GM18909 (cell line): Measurements from ENCODE around the gene STEAP1B.
"Not testable (repeated sequence)": the region's sequence is repeated elsewhere in the genome, so short reads cannot be mapped to it uniquely, and the experiment has no call there.

Experiments
- ATAC-seq: cut with Tn5 transposase; IDR thresholded peaks from one replicate; pipeline ENCODE4 v1.9.1; 2021; ENCODE audit warnings: mild to moderate bottlenecking; ENCODE audit not compliant: unreplicated experiment, poor library complexity

Gene STEAP1B

DNA sequence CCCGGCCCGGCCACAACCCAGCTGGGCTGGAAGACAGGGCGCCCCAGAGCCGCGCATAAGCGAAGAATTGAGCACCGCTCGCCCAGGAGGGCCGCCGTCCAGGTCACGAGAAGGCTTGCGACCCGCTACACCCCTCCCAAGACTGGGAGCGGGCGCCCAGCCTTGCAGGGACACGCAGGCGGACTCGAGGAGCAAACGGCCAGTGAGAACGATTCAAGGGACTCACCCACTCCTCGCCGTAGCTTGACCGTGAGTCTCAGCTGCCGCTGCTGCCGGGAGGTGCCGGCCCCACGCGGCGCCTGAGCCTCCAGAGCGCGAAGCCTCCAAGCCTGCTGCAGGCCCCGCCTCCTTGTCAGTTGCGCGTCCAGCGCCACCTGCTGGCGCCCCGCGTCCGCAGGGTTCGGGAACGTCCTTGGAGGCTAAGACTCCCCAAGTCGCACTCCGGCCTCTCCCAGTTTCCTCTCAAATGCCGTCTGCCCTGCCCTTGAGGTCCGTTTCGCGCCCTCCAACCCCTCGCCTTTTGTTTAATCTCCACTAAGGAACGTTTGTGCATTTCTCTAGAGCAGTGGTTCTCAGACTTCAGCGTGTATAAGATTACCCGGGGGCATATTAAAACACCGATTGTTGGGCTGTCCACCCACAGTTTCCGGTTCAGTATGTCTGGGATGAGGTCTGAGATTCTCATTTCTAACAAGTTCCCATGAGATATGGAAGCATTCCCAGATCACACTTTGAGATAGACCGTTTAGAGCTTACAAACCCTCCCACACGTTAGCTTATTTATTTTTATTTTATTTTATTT is at the start of gene STEAP1B:
Gene STEAP1B, minus strand, starts transcription at position 301 of the 802 bp plus-strand sequence. CDS start 5,333 bp downstream, outside the sequence.
- peak; percentile 93 for ATAC-seq

DNA sequence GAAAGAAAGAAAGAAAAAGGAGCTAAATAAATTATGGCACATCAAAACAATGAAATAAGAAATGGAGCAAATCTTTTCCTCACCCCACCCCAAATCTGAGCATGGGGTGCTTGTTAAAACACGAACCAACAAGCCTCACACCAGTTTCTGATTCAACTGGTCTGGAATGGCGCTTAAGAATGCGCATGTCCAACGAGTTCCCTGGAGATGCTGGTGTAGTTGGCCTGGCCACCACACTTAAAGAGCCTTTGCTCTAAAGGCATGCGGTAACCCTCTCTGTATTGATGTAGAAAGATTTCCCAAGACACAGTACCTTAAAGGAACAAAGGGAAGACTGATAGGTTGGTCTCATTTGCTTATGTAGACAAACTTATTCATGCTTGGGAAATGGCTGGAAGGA is 49.1 kb upstream of the STEAP1B start:
- no peak for ATAC-seq

DNA sequence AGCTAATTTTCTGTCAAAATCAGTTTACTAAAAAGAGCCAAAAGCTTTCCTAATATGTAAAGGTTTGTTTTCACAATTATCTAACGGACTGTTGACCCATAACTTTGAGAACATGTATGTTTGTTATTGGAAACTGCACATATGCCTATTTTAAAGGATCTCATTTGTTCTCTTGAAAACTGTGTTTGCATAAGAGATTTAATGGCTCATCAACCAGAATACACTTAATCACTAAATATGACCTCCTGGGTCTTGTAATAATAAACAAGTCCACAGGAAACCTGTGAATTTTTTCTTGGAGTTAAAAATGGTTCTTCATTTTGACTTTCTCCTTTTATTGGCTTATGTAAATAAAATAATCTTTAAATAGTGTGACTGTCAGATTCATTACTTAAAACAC is 48.3 kb upstream of the STEAP1B start:
- no peak for ATAC-seq

DNA sequence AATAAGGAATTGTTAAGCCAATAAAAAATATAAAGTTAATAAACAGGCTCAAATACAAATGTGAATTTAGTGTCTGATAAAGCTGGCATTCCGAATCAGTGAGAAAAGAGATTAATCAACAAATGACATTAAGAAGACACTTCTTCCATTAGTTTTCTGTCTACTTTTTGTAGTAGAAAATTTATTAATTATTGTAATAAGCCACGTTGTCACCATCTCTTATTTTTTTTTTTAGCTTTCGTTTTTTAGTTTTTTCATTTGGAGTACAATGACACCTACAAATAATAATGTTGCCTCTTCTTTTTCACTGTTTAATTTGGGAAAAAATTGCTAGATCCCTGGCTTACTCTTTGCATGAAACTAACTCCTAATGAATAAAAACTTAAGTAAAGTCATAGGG is 46.8 kb upstream of the STEAP1B start:
- ATAC-seq, result no peak

DNA sequence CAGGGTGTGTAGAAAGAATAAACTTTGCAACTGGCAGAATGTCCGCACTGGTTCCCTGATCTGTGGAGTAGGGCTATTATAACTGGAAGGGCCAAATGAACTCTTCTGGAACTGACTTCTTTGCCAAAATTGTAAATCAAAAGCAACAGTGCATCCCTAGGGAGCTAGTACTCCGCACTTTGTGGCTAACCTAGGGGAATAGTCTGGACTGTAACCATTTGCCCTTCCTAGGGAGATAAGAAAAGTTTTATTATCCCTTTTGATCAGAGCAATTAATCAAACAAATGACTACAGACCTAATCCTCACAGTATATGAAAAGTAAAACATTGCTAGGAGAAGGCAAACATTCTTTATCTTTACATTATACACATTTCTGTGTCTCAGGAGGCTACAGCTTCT is 45.5 kb upstream of the STEAP1B start:
- no peak for ATAC-seq

DNA sequence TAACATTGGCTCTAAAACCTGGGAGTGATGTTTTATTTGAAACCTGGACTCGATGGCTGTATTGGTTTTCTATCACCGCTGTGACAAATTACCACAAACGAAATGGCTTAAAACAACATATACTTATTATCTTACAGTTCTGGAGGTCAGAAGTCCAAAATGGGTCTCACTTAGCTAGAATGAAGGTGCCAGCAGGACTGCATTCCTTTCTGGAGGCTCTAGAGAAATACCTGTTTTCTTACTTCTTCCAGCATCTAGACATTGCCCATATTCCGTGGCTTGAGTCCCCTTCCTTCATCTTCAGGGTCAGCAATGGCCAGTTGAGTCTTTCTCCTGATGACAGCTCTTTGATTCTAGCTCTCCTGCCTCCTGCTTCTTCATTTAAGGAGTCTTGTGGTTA is 44.3 kb upstream of the STEAP1B start:
- ATAC-seq, result no peak

DNA sequence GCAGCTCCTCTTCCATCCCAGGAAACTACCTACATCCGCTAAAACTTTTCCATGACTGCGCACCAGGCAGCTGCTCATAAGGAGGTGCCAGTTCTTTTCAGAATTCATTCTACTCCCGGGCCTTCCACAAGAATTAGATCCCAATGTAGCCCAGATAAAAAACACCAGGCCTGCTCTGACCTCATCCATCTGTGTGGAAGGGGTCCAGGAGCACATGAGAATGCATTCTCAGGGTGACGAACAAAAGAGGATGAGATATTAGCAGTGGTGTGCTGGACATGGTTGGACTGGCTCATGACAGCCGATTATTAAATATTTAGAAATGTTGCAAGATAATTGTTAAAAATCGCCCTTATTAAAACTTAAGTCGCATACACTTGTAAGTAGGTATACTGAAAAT is 43.2 kb upstream of the STEAP1B start:
- ATAC-seq, result no peak

DNA sequence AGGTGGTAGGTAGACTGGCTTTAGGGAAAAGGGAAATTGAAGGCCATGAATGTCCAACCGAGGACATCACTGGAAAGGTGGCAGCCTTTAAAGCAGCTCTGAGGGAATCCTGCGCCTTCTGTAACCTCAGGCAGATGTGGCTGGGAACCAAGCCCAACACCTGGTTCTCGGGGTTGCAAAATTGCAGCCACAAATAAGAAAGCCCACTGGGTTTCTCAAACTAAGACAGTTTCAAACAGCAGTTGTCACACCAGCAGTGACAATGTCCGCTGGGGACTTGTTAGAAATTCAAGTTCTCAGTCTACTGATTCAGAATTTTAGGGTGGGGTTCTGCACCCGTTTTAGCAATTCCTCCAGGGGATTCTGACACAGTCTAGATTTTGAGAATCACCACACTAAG is 42.7 kb upstream of the STEAP1B start:
- ATAC-seq, result no peak

DNA sequence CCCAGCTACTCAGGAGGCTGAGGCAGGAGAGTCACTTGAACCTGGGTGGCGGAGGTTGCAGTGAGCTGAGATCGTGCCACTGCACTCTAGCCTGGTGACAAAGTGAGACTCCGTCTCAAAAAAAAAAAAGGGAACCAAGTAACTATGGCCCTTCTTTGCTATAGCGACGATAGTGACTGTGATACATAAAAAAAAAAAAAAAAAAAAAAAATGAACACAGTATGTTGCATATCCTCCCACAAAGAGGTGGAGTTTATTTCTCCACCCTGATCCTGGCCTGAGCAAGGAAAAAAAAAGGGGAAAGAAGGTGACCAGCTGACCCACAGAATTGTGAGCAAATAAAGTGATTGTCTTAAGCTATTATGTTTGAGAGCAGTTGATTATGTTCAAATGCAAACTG is 42.3 kb upstream of the STEAP1B start:
- ATAC-seq, result no peak

DNA sequence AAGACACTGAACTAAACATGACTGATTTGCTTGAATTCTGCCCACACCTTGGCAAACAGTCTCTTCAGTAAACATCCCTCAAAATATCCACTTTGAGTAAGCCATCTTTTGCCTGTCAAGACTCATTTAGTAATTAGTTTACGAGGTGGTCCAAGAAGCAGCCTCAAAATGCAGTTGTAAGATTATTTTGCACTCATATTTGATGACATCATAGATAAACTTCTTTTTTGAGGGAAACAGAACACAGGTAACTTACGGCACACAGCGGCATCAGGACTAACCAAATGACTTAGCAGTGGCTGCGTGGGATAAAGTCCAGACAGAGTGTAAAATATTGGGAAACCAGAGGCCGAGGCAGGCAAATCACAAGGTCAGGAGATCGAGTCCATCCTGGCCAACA is 41.8 kb upstream of the STEAP1B start:
- ATAC-seq, result no peak

DNA sequence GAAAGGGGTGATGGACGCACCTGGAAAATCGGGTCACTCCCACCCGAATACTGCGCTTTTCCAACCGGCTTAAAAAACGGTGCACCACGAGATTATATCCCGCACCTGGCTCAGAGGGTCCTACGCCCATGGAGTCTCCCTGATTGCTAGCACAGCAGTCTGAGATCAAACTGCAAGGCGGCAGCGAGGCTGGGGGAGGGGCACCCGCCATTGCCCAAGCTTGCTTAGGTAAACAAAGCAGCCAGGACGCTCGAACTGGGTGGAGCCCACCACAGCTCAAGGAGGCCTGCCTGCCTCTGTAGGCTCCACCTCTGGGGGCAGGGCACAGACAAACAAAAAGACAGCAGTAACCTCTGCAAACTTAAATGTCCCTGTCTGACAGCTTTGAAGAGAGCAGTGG is 28.5 kb upstream of the STEAP1B start:
- ATAC-seq, result not testable (repeated sequence)

DNA sequence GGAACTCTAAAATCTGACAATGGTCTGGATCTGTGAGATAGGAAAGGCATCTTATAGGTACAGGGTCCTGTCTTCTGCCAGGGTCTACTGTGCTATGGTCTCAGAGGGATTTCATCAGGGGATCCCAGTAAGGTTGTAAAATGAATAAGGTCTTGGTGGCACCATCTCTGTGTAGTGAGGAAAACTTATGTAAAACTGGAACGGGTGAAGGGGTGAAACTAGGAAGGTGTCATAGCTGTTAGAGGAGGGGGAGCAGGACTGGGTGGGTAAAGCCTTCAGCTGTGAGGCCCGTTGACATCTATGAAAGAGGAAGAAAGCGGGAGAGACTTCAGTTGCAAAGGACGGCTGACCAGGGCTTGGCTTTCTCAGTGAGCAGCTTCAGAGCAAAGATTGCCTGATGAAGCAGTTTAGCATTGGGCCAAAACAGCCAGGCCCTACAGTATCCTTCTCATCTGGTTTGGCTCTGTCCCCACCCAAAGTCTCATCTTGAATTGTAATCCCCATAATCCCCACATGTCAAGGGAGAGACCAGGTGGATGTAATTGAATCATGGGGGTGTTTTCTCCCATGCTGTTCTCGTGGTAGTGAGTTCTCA is 24.5 kb upstream of the STEAP1B start:
- not testable (repeated sequence) for ATAC-seq

DNA sequence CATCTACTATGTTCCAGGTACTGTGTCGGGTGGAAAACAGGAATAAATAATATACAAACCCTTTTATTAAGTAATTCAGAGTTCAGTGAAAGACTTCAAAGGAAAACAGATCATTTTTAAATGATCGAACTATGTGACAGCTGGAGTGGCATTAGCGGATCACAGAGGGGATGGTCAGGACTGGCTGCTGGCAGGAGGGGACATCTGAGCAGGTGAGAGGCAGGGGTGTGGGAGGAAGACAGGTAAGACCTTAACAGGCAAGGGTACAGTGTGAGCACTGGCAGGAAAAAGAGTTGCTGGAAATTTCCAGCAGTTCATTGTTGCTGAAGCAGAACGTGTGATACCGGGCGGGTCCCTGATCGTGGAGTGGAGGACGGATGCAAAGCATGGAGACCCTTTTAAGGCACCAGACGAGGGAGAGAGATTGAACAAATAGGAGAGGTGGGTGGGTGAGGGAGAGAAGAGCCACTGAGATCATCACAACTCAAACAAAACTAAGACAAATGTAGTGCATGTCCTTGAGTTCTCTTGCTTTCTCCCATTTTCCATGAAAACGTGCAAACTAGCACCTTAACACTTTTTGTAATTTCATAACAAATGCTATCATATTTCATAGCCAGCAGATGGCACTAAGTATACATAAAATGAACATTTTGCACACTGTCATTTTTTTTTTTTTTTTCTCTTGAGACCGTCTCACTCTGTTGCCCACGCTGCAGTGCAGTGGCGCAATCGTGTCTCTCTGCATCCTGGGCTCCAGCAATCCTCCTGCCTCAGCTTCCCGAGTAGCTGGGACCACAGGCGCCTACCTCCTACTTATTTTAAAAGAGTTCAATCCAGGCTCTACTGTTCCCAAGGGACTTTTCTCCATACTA is 23.7 kb upstream of the STEAP1B start:
- ATAC-seq, result not testable (repeated sequence)

DNA sequence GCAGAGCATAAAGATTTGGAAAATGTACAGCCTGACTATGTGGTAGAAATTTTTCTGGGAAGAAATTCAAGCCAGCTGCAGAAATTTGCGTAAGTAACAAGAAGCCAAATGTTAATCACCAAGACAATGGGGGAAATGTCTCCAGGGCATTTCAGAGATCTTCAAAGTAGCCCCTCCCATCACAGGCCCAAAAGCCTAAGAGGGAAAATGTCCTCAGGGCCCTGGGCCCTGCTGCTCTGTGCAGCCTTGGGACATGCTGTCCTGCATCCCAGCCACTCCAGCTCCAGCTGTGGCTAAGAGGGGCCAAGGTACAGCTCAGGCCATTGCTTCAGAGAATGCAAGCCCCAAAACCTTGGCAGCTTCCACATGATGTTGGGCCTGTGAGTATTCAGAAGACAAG is 19.6 kb upstream of the STEAP1B start:
- ATAC-seq, result not testable (repeated sequence)

DNA sequence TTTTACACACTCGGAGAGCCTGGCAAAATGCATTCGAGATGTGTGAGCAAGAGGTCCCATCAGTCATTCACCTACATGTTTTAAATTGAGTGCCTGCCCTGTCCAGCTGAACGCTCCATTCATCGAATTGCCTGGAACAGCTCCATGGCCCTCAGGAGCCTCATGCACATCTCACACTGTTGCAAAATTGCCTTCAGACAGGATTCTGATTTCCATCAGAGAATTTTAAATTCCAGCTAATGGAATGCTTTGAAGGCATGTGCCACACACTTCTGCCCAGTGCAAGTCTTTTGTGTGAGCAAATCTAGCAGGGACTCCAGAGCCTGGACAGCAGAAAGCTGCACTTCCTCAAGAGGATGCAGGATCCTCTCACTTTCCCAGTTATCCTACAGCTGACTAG is 17.0 kb upstream of the STEAP1B start:
- not testable (repeated sequence) for ATAC-seq

DNA sequence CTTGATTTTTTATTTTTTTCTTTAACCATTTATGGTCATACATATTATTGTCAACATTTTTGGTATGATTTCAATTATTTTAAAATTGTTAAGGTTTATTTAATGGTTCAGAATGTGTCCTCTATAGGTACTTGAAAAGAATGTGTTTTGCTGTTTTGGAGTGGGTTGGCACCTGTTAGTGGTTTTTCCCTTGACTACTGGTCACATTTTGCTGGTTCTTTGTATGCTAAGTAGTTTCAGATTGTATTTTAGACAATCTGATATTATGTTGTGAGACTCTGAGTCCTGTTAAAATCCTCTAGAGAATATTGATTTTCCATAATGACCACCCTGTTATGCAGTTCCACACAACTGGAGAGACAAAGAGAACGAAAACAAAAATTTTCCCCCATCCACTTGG is 15.0 kb upstream of the STEAP1B start:
- ATAC-seq, result not testable (repeated sequence)

DNA sequence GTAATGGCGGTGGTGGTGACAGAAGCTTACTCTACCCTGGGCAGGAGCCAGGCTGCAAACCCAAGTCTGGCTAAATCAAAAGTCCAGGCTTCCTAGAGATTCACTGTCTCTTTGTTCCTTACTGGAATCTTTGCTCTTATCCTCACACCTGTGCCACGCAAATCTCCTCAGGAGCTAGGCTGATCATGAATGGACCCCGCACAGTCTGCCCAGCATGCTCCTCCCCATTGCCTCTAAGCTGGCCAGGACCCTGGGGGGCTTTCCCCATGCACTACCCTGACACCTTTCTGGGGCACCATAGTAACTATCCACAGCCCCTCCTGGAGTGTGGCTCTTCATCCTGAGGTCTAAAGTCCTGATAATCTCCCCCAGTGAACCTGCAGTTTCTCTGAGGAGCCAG is 7.3 kb upstream of the STEAP1B start:
- not testable (repeated sequence) for ATAC-seq

DNA sequence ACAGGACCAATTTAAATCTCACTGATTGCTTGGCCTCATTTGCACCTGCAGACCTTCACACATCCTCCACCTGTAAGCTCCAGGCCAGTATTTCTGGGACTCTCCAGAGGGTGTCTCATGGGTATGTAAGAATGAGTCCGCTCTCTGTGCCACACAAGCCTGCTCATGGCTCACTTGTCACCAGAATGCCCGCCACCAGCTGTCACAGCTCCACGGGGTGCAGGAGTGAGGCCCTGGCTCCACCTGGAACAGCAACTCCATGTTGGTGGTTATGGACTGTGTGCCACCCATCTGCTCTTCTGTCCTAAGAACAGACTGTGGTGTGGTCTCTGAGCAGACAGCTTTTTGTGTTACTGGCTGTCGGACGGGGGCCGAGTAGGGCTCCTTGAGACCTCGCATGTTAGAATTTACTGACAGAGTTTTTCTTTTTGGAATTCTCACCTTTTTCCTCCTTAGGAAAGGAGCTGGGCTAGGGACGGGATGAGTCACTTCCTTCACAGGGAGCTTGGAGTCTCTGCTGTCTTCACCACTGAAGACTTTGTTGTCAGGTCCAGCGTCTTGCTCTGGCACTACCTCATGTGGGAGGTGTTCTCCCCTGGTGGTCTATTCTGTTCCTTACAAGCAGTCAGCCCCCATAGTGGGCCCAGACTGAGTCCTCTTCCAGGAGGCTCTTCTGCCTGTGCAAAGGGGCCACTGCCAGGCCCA is 6.5 kb upstream of the STEAP1B start:
- not testable (repeated sequence) for ATAC-seq

DNA sequence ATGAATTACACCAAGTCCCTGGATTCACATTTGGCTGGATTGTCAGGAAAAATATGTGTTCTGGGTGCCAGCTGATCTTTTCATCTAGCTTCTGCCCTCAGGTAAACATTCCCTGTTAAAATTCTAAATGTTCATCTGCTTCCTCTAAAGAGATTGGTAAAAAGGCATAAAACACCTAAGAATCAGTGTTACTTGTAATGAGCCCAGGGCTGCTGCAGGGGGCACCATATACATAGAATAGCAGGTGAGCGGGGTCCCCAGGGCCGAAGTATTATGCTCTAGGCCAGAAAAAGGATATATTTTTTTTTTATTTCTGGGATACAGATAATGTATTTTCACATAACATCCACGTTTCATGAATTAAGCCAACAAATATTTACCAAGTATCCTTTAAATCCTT is 4.5 kb upstream of the STEAP1B start:
- not testable (repeated sequence) for ATAC-seq

DNA sequence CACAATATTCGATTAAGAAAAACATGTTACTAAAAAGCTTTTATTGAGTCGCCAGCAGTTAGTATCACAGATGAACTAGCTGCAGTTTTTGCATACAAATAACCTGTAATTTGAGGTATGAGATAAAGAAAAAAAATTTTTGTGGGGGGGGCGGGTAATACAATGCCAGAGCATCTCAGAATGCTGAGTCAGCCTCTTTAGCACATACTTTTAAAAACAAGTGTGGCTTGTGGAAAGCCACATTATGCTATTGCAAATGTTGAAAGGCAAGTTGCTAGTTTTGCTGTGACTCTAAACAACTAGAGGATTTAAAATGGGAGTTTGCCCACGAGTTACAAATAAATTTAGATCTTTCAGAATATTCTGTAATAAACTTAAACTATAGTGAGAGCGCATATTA is 2.1 kb upstream of the STEAP1B start:
- not testable (repeated sequence) for ATAC-seq
